Effector memory CD4-positive, alpha-beta T cell (primary cell): ENCODE measurements around the gene GATD1.

ENCODE experiments used
- DNase-seq, 3 donors: peaks; one replicate each; pipeline ENCODE4 v3.0.0-alpha.2; 2020
- H3K27ac ChIP-seq: 2 replicates; pipeline ENCODE4 v1.7.0; 2013; ENCODE audit warnings: mild to moderate bottlenecking, low read length, moderate library complexity; ENCODE audit not compliant: insufficient read depth, poor library complexity, severe bottlenecking
- H3K27me3 ChIP-seq: replicated peaks from 2 replicates; pipeline ENCODE4 v1.7.0; 2013; ENCODE audit warnings: mild to moderate bottlenecking, low read length; ENCODE audit not compliant: insufficient read depth, control insufficient read depth, poor library complexity, severe bottlenecking
- H3K36me3 ChIP-seq: 2 replicates; pipeline ENCODE4 v1.7.0; 2013; ENCODE audit warnings: mild to moderate bottlenecking, low read length, moderate library complexity; ENCODE audit not compliant: control insufficient read depth, insufficient read depth
- H3K4me1 ChIP-seq: 2 replicates; pipeline ENCODE4 v1.7.0; 2013; ENCODE audit warnings: low read length, mild to moderate bottlenecking; ENCODE audit not compliant: control insufficient read depth, insufficient read depth, poor library complexity, severe bottlenecking
- H3K4me3 ChIP-seq: 2 replicates; pipeline ENCODE4 v1.7.0; 2013; ENCODE audit warnings: low read length, low read depth, mild to moderate bottlenecking; ENCODE audit not compliant: insufficient read depth, poor library complexity, severe bottlenecking
- H3K9me3 ChIP-seq: 2 replicates; pipeline ENCODE4 v1.7.0; 2013; ENCODE audit warnings: mild to moderate bottlenecking, low read length, moderate library complexity; ENCODE audit not compliant: control insufficient read depth

GATD1 gene

GRCh38 chr11:789943-790342 lies 12.7 kb upstream of the GATD1 start, which contains the start of gene CEND1:
Gene CEND1, minus strand, starts transcription at chr11:790090. Its CDS starts 1,514 bp downstream, at chr11:788576.
- Histone ChIP-seq H3K9me3 (no peaks in the 10 kb centered on the region), H3K4me1 (peaks cover 11% of the 10 kb centered on the region), H3K4me3 (no peak within 1 kb of the TSS), H3K27ac (no peak within 1 kb of the TSS), H3K36me3 (peaks cover 27% of the 10 kb centered on the region), H3K27me3 (no peaks in the 10 kb centered on the region)
- DNase-seq: no peak

GRCh38 chr11:788953-789940 lies 12.0 kb upstream of the GATD1 start:
- Histone ChIP-seq H3K4me3 (no peak overlapping the region), H3K4me1 (peaks cover 7% of the 10 kb centered on the region), H3K36me3 (peaks cover 27% of the 10 kb centered on the region), H3K27me3 (no peaks in the 10 kb centered on the region), H3K9me3 (no peaks in the 10 kb centered on the region), H3K27ac (no peak overlapping the region)
- no peak for DNase-seq

GRCh38 chr11:788009-788640 lies 10.8 kb upstream of the GATD1 start:
- Histone ChIP-seq H3K36me3 (peaks cover 17% of the 10 kb centered on the region), H3K4me3 (no peak overlapping the region), H3K4me1 (peaks cover 7% of the 10 kb centered on the region), H3K9me3 (no peaks in the 10 kb centered on the region), H3K27ac (no peak overlapping the region), H3K27me3 (no peaks in the 10 kb centered on the region)
- DNase-seq: no peak

GRCh38 chr11:787084-787675 lies 9.9 kb upstream of the GATD1 start:
- Histone ChIP-seq H3K36me3 (peaks cover 9% of the 10 kb centered on the region), H3K4me1 (peaks cover 7% of the 10 kb centered on the region)
- DNase-seq: no peak

GRCh38 chr11:786235-787083 lies 9.2 kb upstream of the GATD1 start:
- DNase-seq: no peak
- Histone ChIP-seq H3K36me3 (peaks cover 2% of the 10 kb centered on the region), H3K4me1 (peaks cover 7% of the 10 kb centered on the region), H3K27ac (no peak overlapping the region), H3K27me3 (no peaks in the 10 kb centered on the region), H3K9me3 (no peaks in the 10 kb centered on the region), H3K4me3 (no peak overlapping the region)

More at GRCh38 chr11:787084-787675, 9.9 kb upstream of the GATD1 start:
- Histone ChIP-seq H3K4me3 (no peak overlapping the region), H3K9me3 (no peaks in the 10 kb centered on the region), H3K27ac (no peak overlapping the region), H3K27me3 (no peaks in the 10 kb centered on the region)

GRCh38 chr11:783581-784015 lies 6.3 kb upstream of the GATD1 start:
- peaks cover 5% of the 10 kb centered on the region for H3K4me1 ChIP-seq
- H3K27me3 ChIP-seq: no peaks in the 10 kb centered on the region
- no peaks in the 10 kb centered on the region for H3K36me3 ChIP-seq
- DNase-seq: no peak
- H3K27ac ChIP-seq: no peak overlapping the region
- no peak overlapping the region for H3K4me3 ChIP-seq
- no peaks in the 10 kb centered on the region for H3K9me3 ChIP-seq

GRCh38 chr11:782264-783174 lies 5.2 kb upstream of the GATD1 start:
- Histone ChIP-seq H3K4me3 (no peak overlapping the region), H3K27me3 (no peaks in the 10 kb centered on the region), H3K36me3 (no peaks in the 10 kb centered on the region), H3K27ac (no peak overlapping the region), H3K4me1 (peaks cover 6% of the 10 kb centered on the region), H3K9me3 (no peaks in the 10 kb centered on the region)
- DNase-seq: no peak

- no peaks in the 10 kb centered on the region for H3K27me3 ChIP-seq
- no peak overlapping the region for H3K4me3 ChIP-seq
- no peaks in the 10 kb centered on the region for H3K36me3 ChIP-seq
- DNase-seq: no peak
- peaks cover 22% of the 10 kb centered on the region for H3K4me1 ChIP-seq
- no peak overlapping the region for H3K27ac ChIP-seq
- H3K9me3 ChIP-seq: no peaks in the 10 kb centered on the region
These were observed 2.8 kb upstream of the GATD1 start for GRCh38 chr11:779955-780532.
